Stimulated activated CD4-positive, alpha-beta T cell treated with anti-CD3 and anti-CD28 coated beads, TNF-alpha, amount 100 ng/mL, for 24 hours (primary cell): Measurements from ENCODE around the gene ELAVL2.

ENCODE experiments used
- DNase-seq, 3 experiments: peaks; one replicate each; pipeline ENCODE4 v3.0.0-alpha.2; 2020; ENCODE audit warnings: low read depth in 3 of 3

Gene ELAVL2

DNA sequence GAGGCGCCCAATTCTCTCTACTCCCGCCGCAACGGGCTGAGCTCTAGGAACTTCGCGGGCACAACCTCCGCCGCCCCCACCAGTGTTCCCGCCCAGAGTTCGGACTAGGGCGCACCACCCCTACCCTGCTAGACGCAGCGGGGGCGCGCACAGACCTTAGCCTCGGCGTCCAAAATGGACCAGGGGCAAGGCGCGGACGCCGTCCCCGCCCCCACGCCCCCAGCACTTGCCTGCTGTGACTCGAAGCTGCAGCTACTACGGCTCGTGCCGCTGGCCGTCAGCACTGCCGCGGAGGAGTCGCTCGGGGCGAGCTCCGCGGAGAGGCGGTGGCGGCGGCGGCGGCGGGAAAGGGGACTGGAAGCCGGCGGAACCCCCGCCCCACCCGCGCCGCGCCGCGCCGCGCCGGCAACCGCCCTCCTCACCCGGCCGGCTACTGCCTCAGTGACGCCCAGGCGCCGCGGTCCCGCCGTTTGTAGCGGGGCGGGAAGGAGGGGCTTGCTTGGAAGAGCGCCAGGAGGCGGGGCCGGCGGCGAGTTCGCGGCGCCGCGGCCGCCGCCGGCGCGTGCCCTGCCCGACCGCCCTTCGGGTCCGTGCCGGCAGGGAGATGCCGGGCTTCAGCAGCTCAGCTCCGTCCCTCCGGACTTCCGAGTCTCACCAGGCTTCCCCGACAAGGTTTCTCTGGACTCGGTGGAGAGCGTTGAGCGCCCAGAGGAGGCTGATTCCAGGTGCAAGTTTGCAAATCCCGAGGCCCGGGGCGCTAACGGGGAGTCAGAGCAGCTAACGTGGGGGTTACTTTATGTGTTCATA is 4.5 kb downstream of the ELAVL2 start:
- DNase-seq: no peak

DNA sequence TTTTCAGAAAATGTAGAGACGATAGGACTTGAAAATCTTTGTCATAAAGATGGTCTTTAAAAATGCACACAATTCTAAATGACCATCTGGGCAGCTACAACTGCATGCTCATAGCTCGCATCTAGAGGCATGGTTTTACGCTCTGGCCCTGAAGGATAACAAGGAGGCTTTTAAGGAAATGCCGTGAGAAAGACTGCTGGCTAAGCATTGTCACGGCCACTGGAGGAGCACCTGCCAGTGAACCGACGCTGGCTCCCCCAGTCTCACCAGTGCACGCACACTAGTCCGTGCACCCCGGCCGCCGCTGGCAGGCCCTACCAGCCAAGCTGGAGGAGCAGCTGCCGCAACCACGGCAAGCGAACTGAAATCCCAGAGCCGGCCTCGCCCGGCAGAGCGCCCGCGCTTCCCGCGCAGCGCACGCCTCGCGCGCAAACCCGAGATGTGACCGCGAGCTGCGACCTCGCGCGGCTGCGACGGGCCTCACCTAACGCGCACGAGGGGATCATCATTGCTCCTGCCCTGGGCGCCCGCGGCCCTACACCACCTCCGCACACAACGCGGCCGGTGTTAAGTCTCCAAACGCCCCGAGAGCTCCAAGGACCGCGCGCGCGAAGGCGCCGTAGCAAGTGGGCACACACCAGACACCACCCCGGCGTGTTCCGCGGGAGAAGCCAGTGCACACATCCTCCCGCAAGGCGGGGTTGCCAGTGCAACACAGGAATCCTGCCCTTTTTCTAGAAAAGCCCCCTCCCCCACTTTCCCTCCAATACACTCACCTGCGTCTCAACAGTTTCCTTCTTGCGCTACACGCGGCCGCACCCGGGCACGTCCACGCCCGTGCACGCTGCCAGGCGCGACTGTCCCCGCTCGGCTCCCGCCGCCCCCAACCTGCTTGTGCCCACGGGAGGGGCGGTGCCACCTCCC is 5.3 kb downstream of the ELAVL2 start:
- no peak for DNase-seq

DNA sequence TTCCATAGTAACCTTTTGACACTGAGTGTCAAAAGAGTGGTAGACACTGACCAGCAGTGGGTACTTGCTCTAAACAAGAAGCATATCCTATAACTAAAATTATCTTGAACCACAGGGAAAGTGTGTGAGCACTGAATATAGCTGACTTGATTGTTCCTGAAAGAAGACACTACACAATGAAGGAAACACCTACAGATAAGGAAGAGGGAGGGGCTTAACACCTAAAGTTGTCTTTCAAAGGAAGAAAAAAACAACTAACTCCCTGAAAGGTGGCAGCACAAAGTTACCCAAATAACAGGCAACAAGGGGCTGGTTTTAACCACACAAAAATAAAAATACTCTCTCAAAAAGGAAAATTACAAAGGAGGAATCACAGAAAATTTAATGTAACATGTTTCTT is 6.6 kb downstream of the ELAVL2 start:
- DNase-seq: no peak

DNA sequence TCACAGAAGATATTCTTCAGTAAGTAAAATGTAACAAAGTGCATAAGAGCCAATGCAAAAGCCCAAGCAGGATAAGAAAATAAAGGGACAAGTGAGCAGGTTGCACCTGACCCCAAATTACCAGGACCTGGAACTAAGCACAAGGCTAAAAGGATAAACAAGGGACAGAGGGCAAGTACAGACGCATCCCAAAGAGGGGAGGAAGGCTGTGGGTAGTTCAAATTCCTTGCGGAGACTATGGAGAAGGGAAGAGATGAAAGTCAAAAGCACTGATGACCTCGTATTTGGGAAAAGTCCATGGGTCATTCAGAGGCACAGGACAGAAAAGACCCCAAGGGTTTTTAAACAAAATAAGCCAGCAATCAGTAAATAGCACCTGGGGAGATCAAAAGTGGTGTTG is 11.8 kb downstream of the ELAVL2 start:
- no peak for DNase-seq

DNA sequence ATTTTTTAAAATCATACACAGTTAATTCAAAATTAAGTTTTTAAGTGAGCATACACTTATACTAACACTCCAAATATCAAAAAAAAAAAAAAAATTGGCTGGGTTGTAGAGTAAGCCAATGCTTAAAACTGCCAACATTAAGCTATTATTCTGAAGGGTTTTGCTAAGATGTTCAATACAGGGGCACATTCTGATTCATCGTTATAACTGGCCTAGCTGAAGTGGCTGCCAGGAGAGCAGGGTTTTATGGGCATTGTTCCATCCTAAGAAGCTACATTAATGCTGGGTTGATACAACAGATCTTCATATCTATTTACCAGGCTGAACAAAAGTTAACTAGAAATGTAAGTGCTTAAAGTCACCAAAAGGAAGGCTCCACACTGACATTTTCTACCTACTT is 13.4 kb downstream of the ELAVL2 start:
- DNase-seq: no peak

GRCh38 chr9:23811633-23812032 is 14.4 kb downstream of the ELAVL2 start:
- no peak for DNase-seq

- no peak for DNase-seq
Observed at GRCh38 chr9:23803216-23803615, 22.8 kb downstream of the ELAVL2 start.

- no peak for DNase-seq
Observed at GRCh38 chr9:23801523-23801922, 24.5 kb downstream of the ELAVL2 start.

DNA sequence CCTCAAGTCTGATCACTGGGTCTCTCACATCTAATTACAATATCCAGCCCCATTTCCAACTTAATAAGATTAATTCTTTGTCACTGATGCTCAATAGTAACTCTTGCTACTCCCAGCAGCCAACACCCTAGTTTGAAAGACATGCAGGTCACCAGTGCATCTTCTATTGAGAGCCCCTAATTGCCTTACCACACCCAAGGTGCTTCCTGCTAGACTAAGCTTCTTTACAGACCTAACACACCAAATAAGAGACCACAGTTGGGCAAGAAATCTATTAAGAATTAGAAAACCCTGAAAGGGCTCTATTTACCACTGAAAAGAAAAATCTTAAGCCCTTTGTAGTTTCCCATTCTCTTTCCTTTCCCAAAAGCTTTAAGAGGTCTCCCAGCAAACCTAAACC is 26.5 kb downstream of the ELAVL2 start:
- DNase-seq: no peak

DNA sequence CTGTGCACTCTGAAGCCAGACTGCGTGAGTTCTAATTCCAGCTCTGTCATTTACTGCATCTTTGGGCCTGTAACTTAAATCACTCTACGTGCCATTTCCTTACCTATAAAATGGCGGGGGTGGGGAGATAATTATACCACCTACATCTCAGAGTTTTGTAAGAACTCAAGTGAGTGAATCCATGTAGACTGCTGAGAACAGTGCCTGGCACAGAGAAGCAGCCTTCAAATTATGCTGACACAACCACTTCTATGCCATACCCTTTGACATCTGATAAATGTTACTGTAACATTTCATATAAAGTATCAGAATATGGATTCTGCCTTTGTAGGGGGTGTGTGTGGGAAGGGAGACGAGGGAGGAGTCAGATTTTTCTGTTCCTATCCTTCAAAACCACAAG is 27.7 kb downstream of the ELAVL2 start:
- DNase-seq: no peak

- no peak for DNase-seq
Observed at GRCh38 chr9:23796209-23796608, 29.8 kb downstream of the ELAVL2 start.

GRCh38 chr9:23790351-23791260 is 35.4 kb downstream of the ELAVL2 start:
- no peak for DNase-seq

GRCh38 chr9:23789529-23790254 is 36.3 kb downstream of the ELAVL2 start:
- no peak for DNase-seq

- DNase-seq: no peak
Observed at GRCh38 chr9:23784962-23785361, 41.1 kb downstream of the ELAVL2 start.

DNA sequence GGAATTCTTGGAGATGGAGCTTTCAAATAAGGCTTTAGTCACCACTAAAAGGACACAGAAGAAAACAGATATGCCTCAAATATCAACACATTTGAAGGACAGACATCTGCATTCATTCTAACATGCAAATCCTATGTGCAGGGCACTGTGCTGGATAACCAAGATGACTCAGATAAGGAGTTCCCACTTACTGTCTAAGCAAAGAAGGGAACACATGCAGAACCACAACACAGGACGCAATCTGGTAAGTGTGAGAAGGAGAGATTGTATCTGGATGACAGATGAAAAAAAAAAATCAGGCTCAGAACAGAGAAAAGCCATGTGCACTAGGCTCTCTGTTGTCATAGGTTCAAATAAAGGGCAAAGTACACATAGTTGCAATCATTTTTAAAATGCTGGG is 42.5 kb downstream of the ELAVL2 start:
- DNase-seq: no peak

DNA sequence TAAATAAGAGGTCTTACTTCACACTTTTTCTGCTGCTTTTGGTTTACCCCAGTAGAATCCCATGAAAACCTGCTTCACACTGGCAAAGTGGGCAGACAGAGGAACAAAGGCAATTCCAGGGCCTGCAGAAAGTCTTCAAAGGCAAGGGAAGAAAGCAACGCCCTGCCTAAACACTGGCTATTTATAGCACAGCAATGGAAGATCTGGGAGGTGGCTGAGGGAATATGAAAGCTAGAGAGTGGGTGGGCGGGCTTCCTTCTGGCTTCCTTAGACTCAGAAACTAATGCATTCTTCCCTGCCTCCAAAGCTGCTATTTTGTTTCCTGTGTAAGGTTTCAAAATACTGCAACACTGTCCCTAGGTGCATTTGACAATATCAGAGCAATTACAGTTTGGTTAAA is 46.8 kb downstream of the ELAVL2 start:
- no peak for DNase-seq

DNA sequence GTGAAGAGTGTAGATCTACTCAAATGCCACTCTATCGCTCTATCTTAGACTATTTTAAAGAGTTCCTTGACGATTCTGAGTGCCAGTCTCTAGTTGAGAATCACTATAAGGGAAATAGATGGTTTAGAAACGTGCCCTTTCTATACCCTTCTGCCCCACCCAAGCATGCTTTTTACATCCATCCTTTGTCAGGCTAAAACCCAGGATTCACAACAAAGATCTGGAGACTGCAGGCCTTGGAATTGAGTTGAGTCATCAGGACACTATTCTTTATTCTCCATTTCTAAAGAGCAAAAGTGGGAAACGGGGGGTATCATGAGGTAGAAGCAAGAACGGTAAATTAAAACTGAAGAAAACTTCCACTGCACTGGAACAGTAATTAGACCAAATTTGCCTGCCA is 48.7 kb downstream of the ELAVL2 start:
- DNase-seq: no peak

- DNase-seq: no peak
Observed at GRCh38 chr9:23775549-23775948, 50.5 kb downstream of the ELAVL2 start.

DNA sequence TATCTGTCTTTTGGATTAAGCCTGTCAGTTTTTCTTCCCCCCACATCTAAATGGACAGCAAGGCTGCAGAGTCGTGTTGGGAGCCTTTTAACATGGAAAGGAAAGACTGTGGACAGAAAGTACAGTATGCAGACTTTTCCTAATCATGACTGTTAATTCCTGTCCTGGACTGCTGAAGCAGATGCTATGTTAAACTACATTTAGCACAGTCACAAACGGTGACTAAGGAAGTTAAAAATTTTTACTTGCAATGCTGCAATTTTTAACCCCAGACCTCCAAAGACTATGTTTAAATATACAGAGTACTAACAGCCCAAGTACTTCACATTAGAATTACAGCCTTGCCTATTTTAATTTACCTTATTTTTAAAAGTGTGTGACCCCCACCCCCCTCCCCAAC is 51.8 kb downstream of the ELAVL2 start:
- DNase-seq: no peak

DNA sequence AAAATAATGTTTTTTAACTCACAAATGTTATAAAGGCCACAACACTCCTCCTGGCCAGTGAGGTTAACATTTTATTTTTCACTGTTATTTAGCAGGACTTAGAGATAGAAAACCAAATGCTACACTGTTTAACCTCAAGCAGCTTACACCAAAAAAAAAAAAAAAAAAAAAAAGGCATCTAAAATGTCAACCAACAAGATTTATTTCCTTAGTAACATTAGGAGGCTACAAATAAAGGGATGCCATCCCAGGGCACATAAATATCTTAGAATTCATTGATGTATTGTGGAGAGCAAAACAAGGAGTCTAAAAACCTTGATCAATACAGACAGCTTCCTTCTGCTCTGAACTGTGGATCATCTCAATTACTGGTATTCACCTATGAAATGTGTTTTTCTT is 53.7 kb downstream of the ELAVL2 start:
- no peak for DNase-seq

DNA sequence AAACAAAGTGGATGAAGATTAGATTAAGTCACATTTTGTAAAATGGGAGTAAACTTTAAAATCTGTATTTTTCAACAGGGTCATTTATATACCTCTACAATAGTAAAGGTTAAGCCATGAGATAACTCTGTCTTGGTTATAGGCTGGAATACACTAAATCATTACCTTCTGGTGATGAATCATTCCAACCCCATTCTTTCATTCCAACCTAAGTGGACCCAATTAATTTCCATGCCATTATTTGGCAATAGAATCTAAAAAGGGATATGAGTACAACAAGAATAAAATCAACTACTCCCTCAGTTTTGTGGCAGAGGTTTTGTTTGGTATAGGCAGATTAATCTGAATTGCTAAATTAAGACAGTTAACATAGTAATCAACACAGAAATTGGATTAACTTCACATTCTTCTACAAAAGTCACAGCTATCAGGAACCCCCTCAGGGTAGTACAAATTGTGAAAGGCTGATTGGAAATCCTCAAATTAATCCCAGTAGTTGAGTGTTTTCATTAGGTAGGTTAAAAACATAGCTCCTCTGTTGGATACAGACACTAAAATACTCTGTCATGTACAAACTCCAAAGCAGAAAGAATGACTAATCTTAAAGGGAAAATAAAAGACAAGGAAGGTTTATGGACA is 54.2 kb downstream of the ELAVL2 start:
- DNase-seq: no peak
